Measurements from ENCODE around the gene SYT1. TPM values are rescaled to one million over a fixed set of nuclear protein-coding genes. Genes with fewer than 3 reads are reported as not detected.
"Not testable (repeated sequence)": the region's sequence is repeated elsewhere in the genome, so short reads cannot be mapped to it uniquely, and the experiment has no call there.

SYT1 gene
- total and polyA plus RNA-seq, 2 donors (not counting 1 experiment from before 2014, with no cell fraction given): 0.90 to 2.1 TPM

GRCh38 chr12:79206871-79207270 lies 342.3 kb downstream of the SYT1 start:
- Histone ChIP-seq H3K9me3 (ENCODE audit: control insufficient read depth, insufficient read depth, low read depth, low read length) (no peaks in the 10 kb centered on the region), H4K20me1 (ENCODE audit: control insufficient read depth, extremely low read depth, insufficient read depth, low read length) (no peaks in the 10 kb centered on the region), H3K27me3 (ENCODE audit: control insufficient read depth, insufficient read depth, low read length) (no peaks in the 10 kb centered on the region), H3K9ac (ENCODE audit: insufficient read depth, low read length) (no peak overlapping the region), H3K79me2 (ENCODE audit: control insufficient read depth, insufficient read depth, low read length) (no peaks in the 10 kb centered on the region), H3K4me2 (ENCODE audit: extremely low read depth, insufficient read depth, low read length) (no peak overlapping the region), H3K4me3 (replicated peaks in 1 of 4; ENCODE audit: control extremely low read depth in 1 of 4, insufficient read depth in 1 of 4, low read depth in 3 of 4, low read length in 4 of 4) (no peak overlapping the region), H3K27ac (ENCODE audit: insufficient read depth, low read length) (no peak overlapping the region), H3K4me1 (ENCODE audit: control insufficient read depth, extremely low read depth, insufficient read depth, low read length) (no peaks in the 10 kb centered on the region), H3K36me3 (ENCODE audit: control insufficient read depth, insufficient read depth, low read length) (no peaks in the 10 kb centered on the region), H2AFZ (ENCODE audit: low read length) (no peak overlapping the region)
- TF ChIP-seq CTCF (conservative IDR thresholded peaks at IDR 0.05 in 1 of 2, IDR thresholded peaks at IDR 0.05 in 1 of 2; ENCODE audit: low read depth in 1 of 2, low read length in 2 of 2) (no peak), EZH2 (IDR thresholded peaks at IDR 0.05; ENCODE audit: low read length, missing control alignments) (no peak)
- DNase-seq (ENCODE audit: low read depth in 2 of 2): no peak

GRCh38 chr12:79210403-79210802 lies 345.8 kb downstream of the SYT1 start:
- not testable (repeated sequence) for H3K4me3 ChIP-seq (replicated peaks in 1 of 4; ENCODE audit: control extremely low read depth in 1 of 4, insufficient read depth in 1 of 4, low read depth in 3 of 4, low read length in 4 of 4); H3K79me2 ChIP-seq (ENCODE audit: control insufficient read depth, insufficient read depth, low read length); DNase-seq (ENCODE audit: low read depth in 2 of 2)

GRCh38 chr12:79217306-79217705 lies 352.7 kb downstream of the SYT1 start:
- Histone ChIP-seq H3K79me2 (ENCODE audit: control insufficient read depth, insufficient read depth, low read length) (no peaks in the 10 kb centered on the region), H3K27ac (ENCODE audit: insufficient read depth, low read length) (no peak overlapping the region), H2AFZ (ENCODE audit: low read length) (no peak overlapping the region), H3K9ac (ENCODE audit: insufficient read depth, low read length) (no peak overlapping the region), H4K20me1 (ENCODE audit: control insufficient read depth, extremely low read depth, insufficient read depth, low read length) (no peaks in the 10 kb centered on the region), H3K4me1 (ENCODE audit: control insufficient read depth, extremely low read depth, insufficient read depth, low read length) (no peaks in the 10 kb centered on the region), H3K4me3 (replicated peaks in 1 of 4; ENCODE audit: control extremely low read depth in 1 of 4, insufficient read depth in 1 of 4, low read depth in 3 of 4, low read length in 4 of 4) (no peak overlapping the region), H3K4me2 (ENCODE audit: extremely low read depth, insufficient read depth, low read length) (no peak overlapping the region), H3K36me3 (ENCODE audit: control insufficient read depth, insufficient read depth, low read length) (no peaks in the 10 kb centered on the region), H3K9me3 (ENCODE audit: control insufficient read depth, insufficient read depth, low read depth, low read length) (no peaks in the 10 kb centered on the region), H3K27me3 (ENCODE audit: control insufficient read depth, insufficient read depth, low read length) (no peaks in the 10 kb centered on the region)
- DNase-seq (ENCODE audit: low read depth in 2 of 2): no peak
- TF ChIP-seq CTCF (conservative IDR thresholded peaks at IDR 0.05 in 1 of 2, IDR thresholded peaks at IDR 0.05 in 1 of 2; ENCODE audit: low read depth in 1 of 2, low read length in 2 of 2): no peak

More at GRCh38 chr12:79210403-79210802, 345.8 kb downstream of the SYT1 start:
- H2AFZ ChIP-seq (ENCODE audit: low read length); H3K4me2 ChIP-seq (ENCODE audit: extremely low read depth, insufficient read depth, low read length); H3K9ac ChIP-seq (ENCODE audit: insufficient read depth, low read length); H4K20me1 ChIP-seq (ENCODE audit: control insufficient read depth, extremely low read depth, insufficient read depth, low read length); H3K4me1 ChIP-seq (ENCODE audit: control insufficient read depth, extremely low read depth, insufficient read depth, low read length); H3K27me3 ChIP-seq (ENCODE audit: control insufficient read depth, insufficient read depth, low read length); H3K36me3 ChIP-seq (ENCODE audit: control insufficient read depth, insufficient read depth, low read length); H3K9me3 ChIP-seq (ENCODE audit: control insufficient read depth, insufficient read depth, low read depth, low read length); H3K27ac ChIP-seq (ENCODE audit: insufficient read depth, low read length): not testable (repeated sequence)
